Testis (tissue), 2 donors: ENCODE data around the gene POU4F2.

Source experiments
- CTCF ChIP-seq, 3 experiments: fragments of 450-650 bp in 2 of 3; fragments of 200-600 bp in 1 of 3; sonication (generic) in 1 of 3; IDR thresholded peaks; one replicate each; pipeline ENCODE4 v1.5.1; 2016 to 2019; ENCODE audit warnings: antibody characterized with exemption in 3 of 3, mild to moderate bottlenecking in 2 of 3, moderate library complexity in 1 of 3
- POLR2A ChIP-seq: fragments of 450-650 bp; IDR thresholded peaks from one replicate; pipeline ENCODE4 v1.6.1; 2017; ENCODE audit warnings: antibody characterized with exemption, mild to moderate bottlenecking, moderate library complexity

GRCh38 chr4:146639506-146639932, 826 bp downstream of the POU4F2 start:
- TF ChIP-seq CTCF (IDR thresholded peaks at IDR 0.05) (no peak), POLR2A (no peak)
